Measurements from ENCODE around the gene OR6B2.
"Not testable (repeated sequence)": the region's sequence is repeated elsewhere in the genome, so short reads cannot be mapped to it uniquely, and the experiment has no call there.

OR6B2 gene

GRCh38 chr2:240030379-240031094 is at the start of gene OR6B2:
Gene OR6B2, minus strand, starts transcription at chr2:240030429. Its CDS starts 0 bp downstream, at chr2:240030429.
- DNase-seq, result no peak

GRCh38 chr2:240078631-240079030 is 48.4 kb upstream of the OR6B2 start:
- DNase-seq, result no peak

GRCh38 chr2:240077442-240077841 is 47.2 kb upstream of the OR6B2 start:
- DNase-seq, result no peak

- no peak for DNase-seq
Measured at GRCh38 chr2:240074545-240074944, 44.3 kb upstream of the OR6B2 start.

GRCh38 chr2:240070907-240071306 is 40.7 kb upstream of the OR6B2 start:
- no peak for DNase-seq

- DNase-seq, result no peak
Measured at GRCh38 chr2:240069829-240070228, 39.6 kb upstream of the OR6B2 start.

- DNase-seq, result no peak
Measured at GRCh38 chr2:240068193-240068592, 38.0 kb upstream of the OR6B2 start.

GRCh38 chr2:240066489-240066888 is 36.3 kb upstream of the OR6B2 start:
- DNase-seq, result no peak

GRCh38 chr2:240064898-240065297 is 34.7 kb upstream of the OR6B2 start:
- DNase-seq, result no peak

GRCh38 chr2:240060977-240061591 is 30.9 kb upstream of the OR6B2 start:
- DNase-seq, result no peak

GRCh38 chr2:240056678-240057077 is 26.4 kb upstream of the OR6B2 start:
- no peak for DNase-seq

- no peak for DNase-seq
Measured at GRCh38 chr2:240055177-240055917, 25.1 kb upstream of the OR6B2 start.

GRCh38 chr2:240053173-240054155 is 23.2 kb upstream of the OR6B2 start, which contains the start of gene OR6B3:
Gene OR6B3, minus strand, starts transcription at chr2:240053521.
- no peak for DNase-seq

- DNase-seq, result no peak
Measured at GRCh38 chr2:240052524-240052923, 22.3 kb upstream of the OR6B2 start.

- DNase-seq, result no peak
Measured at GRCh38 chr2:240051697-240052096, 21.5 kb upstream of the OR6B2 start.

GRCh38 chr2:240050278-240050677 is 20.0 kb upstream of the OR6B2 start:
- DNase-seq, result no peak

- no peak for DNase-seq
Measured at GRCh38 chr2:240048237-240048636, 18.0 kb upstream of the OR6B2 start.

GRCh38 chr2:240045098-240045497 is 14.9 kb upstream of the OR6B2 start:
- DNase-seq, result no peak

GRCh38 chr2:240044096-240044495 is 13.9 kb upstream of the OR6B2 start:
- DNase-seq, result not testable (repeated sequence)

- DNase-seq, result no peak
Measured at GRCh38 chr2:240043279-240043989, 13.2 kb upstream of the OR6B2 start.

- DNase-seq, result no peak
Measured at GRCh38 chr2:240042740-240043139, 12.5 kb upstream of the OR6B2 start.

- no peak for DNase-seq
Measured at GRCh38 chr2:240041363-240041762, 11.1 kb upstream of the OR6B2 start.

Data from activated CD4-positive, CD25-positive, alpha-beta regulatory T cell treated with anti-CD3 and anti-CD28 coated beads, Interleukin-2, amount 50 U/mL, for 72 hours (primary cell).